IPS DF 4.7 (cell line): ENCODE results near the gene SIM2.

ENCODE experiments used
- DNase-seq: peaks from one replicate; pipeline ENCODE4 v3.0.0-alpha.2; 2013; ENCODE audit warnings: low spot score; ENCODE audit errors: extremely low read depth

Gene SIM2

DNA sequence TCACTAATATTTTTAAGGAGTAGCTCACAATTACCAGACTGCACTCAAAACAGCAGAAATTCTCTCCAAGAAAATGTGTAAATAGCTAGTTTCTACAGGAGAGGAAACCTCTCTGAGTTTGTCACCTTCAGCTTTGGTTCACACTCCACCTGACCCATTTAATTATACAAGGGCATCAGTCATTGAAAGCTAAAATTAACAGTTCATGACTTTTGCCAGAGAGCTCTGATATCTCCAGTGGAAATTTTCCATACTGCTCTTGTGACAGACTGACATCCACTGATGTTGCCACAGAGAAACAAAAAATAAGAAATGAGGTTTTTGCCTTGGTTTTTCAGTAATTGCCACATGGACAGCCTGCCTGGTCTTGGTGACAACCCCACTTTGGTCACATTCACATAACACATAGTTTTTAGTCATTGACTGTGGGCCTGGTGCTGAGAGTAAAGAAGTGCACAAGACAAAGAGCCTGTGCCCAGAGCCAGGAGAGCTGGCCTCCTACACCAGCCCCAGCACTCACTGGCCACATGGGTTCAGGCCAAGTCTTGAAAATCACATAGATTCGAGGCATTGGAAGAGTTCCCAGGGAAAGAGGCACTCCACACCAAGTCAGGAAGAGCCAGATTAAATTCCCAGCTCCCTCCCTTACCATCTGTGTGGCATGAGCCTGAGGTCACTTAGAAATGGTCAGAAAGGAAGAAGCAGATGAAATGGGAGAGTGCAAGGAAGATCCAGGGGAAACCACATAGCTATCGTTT, 13.8 kb upstream of the SIM2 start:
- no peak for DNase-seq

DNA sequence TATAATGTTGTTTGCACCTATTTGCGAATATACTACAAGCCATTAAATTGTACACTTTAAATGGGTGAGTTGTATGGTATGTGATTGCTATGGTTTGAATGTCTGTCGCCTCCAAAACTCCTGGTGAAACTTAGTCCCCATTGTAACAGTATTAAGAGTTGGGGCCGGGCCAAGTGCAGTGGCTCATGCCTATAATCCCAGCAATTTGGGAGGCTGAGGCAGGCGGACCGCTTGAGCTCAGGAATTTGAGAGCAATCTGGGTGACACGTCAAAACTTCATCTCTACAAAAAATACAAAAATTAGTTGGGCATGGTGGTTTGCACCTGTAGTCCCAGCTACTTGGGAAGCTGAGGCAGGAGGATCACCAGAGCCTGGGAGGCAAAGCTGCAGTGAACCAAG, 12.0 kb upstream of the SIM2 start:
- no peak for DNase-seq

DNA sequence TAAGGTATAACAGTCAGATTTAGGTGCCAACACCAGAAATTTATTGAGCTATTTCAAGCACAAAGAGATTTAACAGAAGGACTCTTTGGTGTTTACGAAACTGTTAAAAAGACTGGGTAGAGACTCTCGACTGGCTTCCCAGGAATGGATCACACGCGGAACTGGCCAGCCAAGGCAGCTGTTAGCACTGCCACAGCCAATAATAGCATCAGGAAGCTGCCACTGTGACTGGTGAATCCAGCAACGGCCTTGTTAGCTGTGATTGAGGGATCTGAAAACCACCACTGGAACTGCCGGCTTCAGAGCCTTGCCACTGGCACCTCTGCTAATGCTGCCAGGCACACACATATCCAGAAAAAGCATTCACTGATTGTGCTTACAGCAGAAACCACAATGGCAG, 10.6 kb upstream of the SIM2 start:
- no peak for DNase-seq

GRCh38 chr21:36689324-36689723, 9.6 kb upstream of the SIM2 start:
- no peak for DNase-seq

- DNase-seq = no peak
Observed at GRCh38 chr21:36690628-36691554, 8.0 kb upstream of the SIM2 start.

DNA sequence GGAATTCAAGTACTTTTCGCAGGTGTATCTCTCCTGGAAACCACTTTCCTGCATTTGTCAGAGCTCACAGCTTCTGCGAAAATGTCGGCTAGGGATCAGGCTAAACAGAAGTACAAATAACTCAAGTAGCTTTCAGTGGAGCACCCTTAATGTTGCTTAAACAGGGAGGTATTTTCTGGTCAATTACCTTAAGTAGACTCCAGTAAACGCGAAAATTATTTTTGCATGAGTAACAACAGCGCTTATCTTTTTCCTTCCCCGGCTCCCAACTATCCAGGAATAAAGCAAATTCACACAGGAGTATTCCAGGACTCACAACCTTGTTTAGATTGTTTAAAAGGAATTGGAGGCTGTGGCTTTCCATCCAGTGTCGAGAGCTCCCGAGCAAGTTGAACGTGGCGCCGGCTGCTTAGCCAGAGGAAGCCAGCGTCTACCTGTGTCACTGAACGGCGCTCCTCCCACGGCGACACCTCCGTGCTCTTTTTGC, 7.3 kb upstream of the SIM2 start:
- DNase-seq = no peak

DNA sequence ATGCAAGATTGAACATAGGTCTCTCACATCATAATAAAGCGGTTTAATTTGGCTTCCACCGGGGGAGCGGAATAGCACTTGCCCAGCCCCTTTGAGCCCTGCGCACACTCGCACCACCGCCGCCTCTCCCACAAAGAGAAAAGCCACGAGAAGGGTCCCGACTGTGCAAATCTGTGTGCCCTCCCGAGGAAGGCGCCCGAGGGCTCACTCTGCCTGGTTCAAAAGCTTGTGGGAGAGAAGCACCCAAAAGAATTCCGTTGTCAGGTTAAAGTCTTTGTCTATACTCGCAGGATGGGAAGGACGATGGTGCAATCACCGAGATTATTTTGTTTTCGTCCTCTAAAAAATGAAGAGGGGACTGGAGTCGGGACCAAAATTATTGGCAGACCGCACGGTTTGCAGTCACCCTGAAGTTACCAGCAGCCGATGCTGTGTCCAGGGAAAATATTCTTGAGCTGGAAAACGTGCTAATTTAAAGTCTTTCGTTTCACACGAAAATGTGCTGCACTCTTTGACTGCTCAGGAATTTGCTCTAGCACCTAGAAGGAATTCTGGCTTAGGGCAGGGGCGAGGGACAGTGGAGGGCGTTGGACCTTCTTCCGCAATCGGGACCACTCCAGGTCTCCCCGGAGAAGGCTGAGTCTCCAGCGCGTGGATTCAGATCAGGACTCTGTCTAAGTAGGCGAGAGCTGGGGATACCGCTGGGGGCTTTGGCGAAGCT, 6.6 kb upstream of the SIM2 start:
- DNase-seq = no peak

- no peak for DNase-seq
Observed at GRCh38 chr21:36692835-36693488, 6.0 kb upstream of the SIM2 start.

DNA sequence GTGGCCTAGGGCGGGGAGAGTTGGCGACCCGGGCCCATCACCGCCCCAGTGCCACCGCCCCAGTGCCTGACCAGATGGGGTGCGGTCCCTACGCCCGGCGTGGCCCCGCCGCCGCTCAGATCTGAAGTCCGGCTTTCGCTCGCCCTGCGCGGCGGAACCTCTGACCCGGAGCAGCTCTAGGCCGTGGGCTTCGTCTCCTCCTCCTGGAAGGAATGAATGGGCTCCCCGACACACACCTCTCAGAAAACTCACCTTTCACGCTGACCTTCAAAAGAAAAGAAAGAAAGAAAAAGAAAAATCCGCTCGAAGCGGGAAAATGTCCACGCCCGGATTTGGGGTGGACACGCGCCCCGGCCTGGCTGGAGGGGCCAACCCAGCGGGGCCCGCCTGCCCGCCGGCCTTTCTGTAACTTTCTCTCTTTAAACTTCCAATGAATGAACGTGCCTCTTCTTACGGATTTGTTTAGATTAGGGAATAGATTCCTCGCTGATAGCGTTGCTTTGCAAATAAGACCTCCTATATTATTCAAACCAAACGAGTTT, 5.4 kb upstream of the SIM2 start:
- DNase-seq = no peak

DNA sequence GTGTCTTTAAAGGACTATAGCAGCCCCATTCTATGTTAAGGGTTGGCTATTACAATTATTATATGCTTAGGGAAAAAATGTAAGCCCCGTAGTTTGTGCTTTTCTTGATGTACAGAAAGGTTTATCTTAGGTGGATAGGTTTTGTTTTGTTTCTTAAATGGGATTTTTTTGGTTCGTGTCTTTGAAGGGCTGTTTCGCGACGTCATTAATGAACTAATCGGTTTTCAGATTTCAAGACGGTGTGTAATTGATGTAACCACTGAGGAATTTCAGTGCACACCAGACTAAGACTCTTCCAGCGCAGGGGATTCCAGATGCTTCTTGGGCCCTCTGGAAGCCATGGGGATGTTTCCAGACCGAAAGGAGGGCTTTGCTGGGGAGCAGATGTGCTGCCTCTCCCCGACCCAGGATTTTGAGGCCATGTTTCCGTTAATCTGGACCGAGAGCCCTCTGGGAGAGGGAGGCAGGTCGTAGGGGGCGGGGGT, 4.8 kb upstream of the SIM2 start:
- DNase-seq = no peak

DNA sequence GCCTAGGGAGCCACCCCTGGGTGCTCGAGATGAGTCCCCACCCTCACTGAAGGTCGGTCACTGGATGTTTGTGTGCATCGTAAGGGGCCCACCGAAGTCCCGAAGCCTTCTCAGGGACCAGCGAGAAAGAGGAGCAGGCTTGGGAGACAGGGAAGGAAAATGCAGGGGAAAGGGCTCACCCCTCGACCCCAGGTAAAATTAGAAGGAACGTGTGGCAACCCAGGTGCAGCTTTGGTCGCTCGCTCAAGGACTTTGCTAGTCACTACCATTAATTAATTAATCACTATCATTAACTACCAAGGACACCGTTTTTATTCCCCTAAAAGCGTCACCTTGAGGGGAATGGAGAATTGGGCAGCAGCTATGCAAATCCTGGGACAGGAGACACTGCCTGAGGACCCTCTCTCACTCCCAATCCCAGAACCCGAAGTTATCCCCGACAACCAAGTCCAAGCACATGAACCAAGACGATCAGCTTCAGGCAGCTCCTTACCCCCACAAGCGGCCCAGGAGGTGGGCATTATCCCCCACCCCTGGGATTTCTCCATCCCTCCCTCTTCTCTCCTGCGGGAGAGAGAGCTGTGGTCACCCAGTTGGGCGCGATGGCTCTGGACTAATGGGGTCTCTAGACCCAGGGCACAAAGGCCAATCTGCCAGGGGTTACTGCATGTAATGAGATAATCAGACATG, 4.2 kb upstream of the SIM2 start:
- DNase-seq = no peak

- no peak for DNase-seq
Observed at GRCh38 chr21:36695283-36695634, 3.7 kb upstream of the SIM2 start.

- DNase-seq = no peak
Observed at GRCh38 chr21:36695671-36696389, 3.1 kb upstream of the SIM2 start.

DNA sequence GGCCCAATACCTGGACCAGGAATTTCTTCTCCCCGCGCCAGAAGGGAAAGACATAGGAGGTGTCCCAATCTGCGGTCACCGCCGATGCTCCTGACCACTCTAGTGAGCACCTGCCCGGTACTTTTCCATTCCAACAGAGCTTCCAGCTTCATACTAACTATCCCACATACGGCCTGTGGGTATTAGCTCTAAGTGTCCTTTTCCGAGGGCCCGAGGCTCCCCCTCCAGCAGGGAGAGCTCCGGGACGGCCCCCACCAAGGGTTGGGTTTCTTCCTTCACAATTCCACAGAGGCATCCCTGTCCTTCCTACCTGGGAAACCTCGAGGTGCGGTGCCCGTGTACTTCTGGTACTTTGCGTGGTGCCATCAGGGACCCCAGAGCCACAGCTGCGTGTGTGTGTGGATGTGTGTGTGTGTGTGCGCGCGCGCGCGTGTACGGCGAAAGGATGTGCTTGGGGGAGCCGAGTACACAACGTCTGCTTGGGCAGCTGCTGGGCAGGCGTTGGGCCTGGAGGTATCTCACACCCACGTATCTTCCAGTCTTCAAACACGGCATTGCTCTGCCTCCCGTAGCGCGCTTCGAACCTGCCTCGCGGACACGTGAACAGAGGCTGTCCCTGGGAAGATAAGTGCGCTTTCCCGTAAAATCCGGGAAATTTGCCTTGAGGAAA, 2.4 kb upstream of the SIM2 start:
- no peak for DNase-seq

DNA sequence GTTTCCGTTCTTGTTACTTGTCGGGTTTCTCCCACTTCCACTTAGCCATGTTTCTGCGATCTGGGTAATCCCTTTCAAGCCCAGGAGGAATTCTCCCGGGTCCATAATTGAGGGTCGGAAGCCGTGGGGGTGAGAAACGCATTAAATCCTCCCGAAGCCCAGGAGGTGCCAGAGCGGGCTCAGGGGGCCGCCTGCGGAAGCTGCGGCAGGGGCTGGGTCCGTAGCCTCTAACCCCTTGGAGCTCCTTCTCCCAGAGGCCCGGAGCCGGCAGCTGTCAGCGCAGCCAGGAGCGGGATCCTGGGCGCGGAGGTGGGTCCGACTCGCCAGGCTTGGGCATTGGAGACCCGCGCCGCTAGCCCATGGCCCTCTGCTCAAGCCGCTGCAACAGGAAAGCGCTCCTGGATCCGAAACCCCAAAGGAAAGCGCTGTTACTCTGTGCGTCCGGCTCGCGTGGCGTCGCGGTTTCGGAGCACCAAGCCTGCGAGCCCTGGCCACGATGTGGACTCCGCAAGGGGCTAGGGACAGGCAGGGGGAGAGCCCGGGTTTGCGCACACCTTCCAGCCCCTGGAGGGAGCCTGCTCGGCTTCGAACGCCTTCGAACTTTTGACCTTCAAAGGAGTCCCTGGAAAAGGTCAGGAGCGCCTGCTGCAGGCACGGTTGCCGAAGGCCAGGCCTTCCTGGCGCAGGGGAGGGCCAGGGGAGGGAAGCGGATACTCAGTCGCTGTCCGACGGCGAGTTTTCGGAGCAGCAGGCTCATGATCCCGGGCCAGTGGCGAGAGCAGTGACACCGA, 1.7 kb upstream of the SIM2 start:
- DNase-seq = no peak

GRCh38 chr21:36697851-36698384, 997 bp upstream of the SIM2 start:
- no peak for DNase-seq

- no peak for DNase-seq
Observed at GRCh38 chr21:36698385-36698980, 432 bp upstream of the SIM2 start.
